ENCODE results near the gene NTSR2.

NTSR2 gene

GRCh38 chr2:11657195-11657594 lies 12.8 kb downstream of the NTSR2 start:
- no peak for FAIRE-seq

GRCh38 chr2:11656671-11657101 lies 13.3 kb downstream of the NTSR2 start:
- FAIRE-seq: no peak

DNA sequence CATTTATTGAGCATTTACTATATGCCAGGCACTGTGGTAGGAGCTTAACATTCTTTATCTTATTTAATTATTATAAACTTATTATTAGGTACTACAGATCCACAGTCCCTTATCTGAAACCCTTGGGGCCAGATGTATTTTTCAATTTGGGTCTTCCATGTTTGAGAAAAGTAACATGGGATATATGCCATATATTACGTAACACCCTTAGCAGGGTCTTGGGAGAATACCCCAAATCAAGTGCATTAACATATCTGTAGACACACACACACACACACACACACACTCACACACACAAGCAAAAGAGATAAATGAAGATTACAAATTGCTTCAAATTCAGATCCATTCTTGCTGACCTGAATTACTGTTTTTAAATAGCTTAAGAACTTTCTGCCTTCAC lies 13.7 kb downstream of the NTSR2 start:
- no peak for FAIRE-seq

GRCh38 chr2:11655495-11655894 lies 14.5 kb downstream of the NTSR2 start:
- FAIRE-seq: no peak

DNA sequence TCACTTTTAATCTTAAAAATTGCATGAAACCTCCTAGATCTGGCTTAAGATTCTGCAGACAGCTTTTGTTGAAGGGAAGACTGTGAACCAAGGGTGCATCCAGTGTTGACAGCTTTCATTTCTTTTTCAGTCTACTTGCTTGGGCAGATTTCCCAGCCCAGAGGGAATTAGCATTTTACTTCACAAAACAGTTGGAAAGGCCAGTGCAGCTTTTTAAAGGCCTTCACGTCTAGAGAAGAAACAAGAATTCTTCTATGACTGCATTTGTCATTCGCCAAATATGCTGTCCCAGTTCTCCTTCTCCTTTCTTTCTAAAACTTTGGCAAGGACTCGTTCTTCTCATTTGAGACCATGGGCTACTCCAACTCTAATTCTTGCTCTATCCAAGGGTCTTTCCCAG lies 17.4 kb downstream of the NTSR2 start:
- no peak for FAIRE-seq

GRCh38 chr2:11651856-11652548 lies 18.0 kb downstream of the NTSR2 start:
- FAIRE-seq: no peak

GRCh38 chr2:11649093-11649492 lies 20.9 kb downstream of the NTSR2 start:
- no peak for FAIRE-seq

DNA sequence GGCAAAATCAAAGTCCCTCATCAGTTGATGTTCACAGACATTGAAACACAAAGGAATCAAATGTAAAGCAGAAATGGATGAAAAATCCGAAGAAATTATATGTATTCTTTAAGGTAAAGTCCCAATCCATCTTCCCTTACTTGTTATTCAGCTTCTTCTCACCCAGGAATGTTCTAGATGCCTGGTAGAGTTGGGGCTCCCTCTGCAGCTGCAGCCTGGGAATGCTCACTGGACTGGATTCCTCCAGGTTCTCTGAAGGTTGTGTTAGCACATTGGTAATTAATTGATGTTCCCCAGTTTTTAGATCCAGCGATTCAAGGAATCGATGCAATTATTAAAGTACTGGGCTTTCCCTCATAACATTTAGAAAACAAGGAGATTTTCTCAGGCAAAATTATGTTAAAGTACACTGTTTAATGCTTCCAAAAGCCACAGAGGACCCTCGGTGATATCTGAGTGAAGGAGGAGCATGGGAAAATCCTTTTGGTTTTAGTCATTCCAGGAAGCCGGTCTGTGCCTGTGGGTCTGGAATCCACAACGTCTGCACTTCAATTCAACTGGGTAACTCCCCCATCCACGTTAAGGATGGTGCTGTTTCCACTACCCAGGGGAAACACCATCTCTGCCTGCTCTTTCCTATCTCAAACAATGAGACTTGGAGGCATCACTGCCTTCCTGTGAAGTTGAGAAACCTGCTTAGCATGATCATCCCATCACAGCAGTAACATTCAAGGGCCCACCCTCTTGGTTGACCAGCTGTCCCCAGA lies 22.0 kb downstream of the NTSR2 start:
- no peak for FAIRE-seq

GRCh38 chr2:11646530-11646929 lies 23.5 kb downstream of the NTSR2 start:
- FAIRE-seq: no peak

DNA sequence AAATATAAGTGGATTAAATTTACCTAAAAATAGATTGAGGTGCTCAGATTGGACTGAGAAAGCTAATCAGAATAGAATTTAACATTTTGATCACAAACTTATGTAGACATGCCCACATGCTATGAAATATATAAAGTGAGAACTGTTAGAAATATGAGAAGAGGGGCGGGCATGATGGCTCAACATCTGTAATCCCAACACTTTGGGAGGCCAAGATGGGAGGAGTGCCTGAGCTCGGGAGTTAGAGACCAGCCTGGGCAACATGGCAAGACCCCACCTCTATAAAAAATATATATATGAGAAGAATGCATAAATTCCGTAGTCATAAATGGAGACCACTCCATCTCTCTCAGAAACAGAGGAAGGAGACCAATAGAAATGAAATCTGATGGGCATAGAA lies 25.7 kb downstream of the NTSR2 start:
- FAIRE-seq: no peak

DNA sequence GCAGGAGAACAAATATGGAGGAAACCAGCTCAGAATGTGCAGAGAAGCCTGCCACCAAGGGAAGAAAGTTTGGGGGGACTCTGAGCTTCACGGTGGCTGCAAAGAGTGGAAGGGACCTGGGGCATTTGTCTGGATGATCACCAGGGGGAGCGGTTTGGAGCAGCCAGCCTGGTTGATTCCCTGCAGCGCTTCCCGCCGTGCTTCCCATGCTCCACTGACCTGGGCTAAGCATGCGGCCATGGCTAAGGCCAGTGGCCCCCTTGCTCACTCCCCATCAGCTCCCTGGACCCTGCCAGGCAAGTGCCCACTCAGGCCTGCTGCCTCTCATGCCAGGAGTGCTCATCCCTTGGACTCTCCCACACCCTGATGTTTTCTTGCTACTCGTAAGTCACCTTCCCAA lies 27.0 kb downstream of the NTSR2 start:
- FAIRE-seq: no peak

DNA sequence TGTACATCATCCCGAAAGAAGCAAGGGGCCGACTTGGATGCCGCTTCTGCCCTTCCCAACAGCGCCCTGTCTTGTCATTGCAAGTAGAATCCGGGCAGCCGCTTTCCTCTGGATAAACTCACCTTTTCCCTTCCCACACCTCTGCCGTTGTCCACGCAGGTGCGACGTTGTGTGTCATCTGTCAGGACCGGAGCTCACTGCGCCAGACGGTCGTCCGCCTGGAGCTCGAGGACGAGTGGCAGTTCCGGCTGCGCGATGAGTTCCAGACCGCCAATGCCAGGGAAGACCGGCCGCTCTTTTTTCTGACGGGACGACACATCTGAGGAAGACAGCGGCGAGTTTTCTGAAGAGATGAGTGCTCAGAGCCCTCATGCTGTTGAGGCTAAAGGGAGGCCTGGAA lies 29.9 kb downstream of the NTSR2 start:
- no peak for FAIRE-seq

- no peak for FAIRE-seq
These were observed 30.5 kb downstream of the NTSR2 start for GRCh38 chr2:11639503-11639902.

- FAIRE-seq: no peak
These were observed 32.4 kb downstream of the NTSR2 start for GRCh38 chr2:11637546-11637945.

DNA sequence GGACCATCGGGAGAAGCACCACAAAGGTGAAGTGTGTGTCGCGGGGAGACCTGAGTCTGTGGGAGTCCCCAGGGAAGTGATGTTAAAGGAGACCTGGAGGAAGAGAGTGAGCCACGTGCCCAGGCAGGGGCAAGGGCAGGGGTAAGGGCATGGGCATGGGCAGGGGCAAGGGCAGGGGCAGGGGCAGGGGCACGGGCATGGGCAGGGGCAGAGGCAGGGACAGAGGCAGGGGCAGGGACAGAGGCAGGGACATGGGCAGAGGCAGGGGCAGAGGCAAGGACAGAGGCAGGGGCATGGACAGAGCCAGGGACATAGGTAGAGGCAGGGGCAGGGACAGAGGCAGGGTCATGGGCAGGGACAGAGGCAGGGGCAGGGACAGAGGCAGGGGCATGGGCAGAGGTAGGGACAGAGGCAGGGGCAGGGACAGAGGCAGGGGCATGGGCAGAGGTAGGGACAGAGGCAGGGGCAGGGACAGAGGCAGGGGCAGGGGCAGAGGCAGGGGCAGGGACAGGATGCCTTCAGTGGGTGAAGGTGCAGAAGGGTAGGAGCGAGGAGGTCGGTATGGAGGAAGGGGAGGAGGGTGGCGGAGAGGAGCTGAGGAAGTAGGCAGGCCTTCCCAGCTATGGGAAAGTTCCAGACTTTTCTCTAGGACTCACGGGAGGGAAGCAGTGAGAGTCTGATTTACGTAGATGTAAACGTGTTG lies 33.3 kb downstream of the NTSR2 start:
- no peak for FAIRE-seq

- no peak for FAIRE-seq
These were observed 34.9 kb downstream of the NTSR2 start for GRCh38 chr2:11635141-11635540.

- FAIRE-seq: no peak
These were observed 35.4 kb downstream of the NTSR2 start for GRCh38 chr2:11634584-11634983.

- no peak for FAIRE-seq
These were observed 36.0 kb downstream of the NTSR2 start for GRCh38 chr2:11633923-11634478.

DNA sequence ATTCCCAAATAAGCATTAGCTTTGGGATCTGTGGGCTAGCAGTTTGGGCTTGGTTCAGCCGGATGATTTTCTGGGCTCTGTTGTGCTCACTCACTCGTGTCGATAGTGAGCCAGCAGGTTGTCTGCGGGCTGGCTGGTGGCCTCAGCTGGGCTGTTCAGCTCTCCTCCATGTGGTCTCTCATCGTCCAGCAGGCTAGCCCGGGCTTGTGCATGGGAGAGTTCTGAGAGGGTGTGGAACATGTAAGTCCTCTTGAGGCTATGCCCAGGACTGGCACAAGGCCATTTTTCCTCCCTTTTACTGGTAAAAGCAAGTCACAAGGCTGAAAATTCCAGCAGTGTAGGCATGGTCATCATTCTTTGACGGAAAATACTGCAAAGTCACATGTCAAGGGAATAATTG lies 38.5 kb downstream of the NTSR2 start:
- FAIRE-seq: no peak

DNA sequence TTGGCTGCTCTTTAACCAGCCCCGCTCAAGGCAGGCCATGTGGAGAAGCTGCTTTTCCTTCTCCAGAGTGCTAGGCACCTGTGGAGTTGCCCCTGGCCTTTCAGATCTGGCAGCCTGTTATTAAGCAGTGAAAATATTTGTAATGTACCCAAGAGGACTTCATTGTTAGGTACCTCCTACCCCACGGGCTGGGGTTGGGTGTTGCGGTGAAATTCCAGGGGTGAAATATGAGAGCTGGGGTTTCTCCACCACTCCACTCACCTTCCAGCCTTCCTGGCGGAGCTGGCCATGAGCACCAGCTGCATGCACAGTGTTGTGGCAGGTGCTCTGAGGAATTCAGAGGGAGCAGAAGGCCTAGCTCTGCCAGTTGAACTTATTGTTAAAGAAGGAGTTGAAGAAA lies 39.1 kb downstream of the NTSR2 start:
- FAIRE-seq: no peak

DNA sequence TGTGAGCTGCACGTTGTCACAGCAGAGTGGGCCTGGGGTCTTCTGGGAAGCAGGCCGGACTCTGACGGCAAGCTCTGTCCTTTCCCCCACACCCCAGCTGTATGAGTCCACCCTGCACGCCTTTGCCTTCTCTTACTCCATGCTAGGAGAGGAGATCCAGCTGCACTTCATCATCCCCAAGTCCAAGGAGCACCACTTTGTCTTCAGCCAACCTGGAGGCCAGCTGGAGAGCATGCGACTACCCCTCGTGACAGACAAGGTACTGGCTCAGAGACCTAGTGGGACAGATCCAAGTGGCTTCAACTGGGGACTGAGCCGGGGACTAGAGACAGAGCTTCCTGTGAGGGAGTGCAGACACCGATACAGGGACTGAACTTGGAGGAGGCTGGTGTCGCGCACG lies 40.1 kb downstream of the NTSR2 start:
- FAIRE-seq: no peak

GRCh38 chr2:11629215-11629614 lies 40.8 kb downstream of the NTSR2 start:
- FAIRE-seq: no peak

DNA sequence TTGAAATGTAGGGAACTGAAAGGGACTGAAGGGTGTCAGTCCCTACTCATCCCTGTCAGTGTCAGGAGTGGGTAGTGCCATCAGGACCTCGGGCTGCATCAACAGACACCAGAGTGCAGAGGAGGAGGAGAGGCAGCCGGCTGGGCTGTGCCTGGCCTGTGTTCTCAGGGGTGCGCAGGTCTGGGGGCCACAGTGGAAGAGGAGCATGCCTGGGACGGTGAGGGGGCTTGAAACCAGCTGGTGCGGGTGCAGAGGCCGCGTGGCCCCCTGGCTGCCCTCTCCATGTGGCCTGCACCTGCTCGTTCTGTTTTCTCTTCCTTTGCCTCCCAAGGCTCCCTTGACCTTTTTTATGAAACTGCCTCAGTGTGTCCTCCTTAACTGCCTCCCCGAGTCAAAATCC lies 41.3 kb downstream of the NTSR2 start:
- FAIRE-seq: no peak

- no peak for FAIRE-seq
These were observed 44.3 kb downstream of the NTSR2 start for GRCh38 chr2:11625671-11626070.
